DND-41 (cell line): Measurements from ENCODE around the gene POC1A.

ENCODE experiments used
- CTCF ChIP-seq: IDR thresholded peaks from 2 replicates; pipeline ENCODE4 v1.5.1; 2012; ENCODE audit warnings: borderline replicate concordance, low read length, moderate library complexity, mild to moderate bottlenecking; ENCODE audit not compliant: poor library complexity, severe bottlenecking; ENCODE audit errors: extremely low read depth
- EZH2 ChIP-seq: IDR thresholded peaks from 3 replicates; pipeline ENCODE4 v1.6.1; 2012; ENCODE audit warnings: borderline replicate concordance, low read depth, mild to moderate bottlenecking, moderate library complexity, low read length, inconsistent platforms; ENCODE audit not compliant: severe bottlenecking

- TF ChIP-seq EZH2 (no peak), CTCF (no peak)
Measured at GRCh38 chr3:52128118-52128683, 26.0 kb downstream of the POC1A start.
